SJSA1 (cell line): ENCODE data around the gene PAM. TPM values are rescaled to one million over a fixed set of nuclear protein-coding genes. Genes with fewer than 3 reads are reported as not detected.
"Not testable (repeated sequence)": the region's sequence is repeated elsewhere in the genome, so short reads cannot be mapped to it uniquely, and the experiment has no call there.

Source experiments
- DNase-seq, 2 experiments: peaks; one replicate each; pipeline ENCODE4 v3.0.0-alpha.2; 2015 to 2020; ENCODE audit warnings: low spot score in 2 of 2, low read depth in 1 of 2
- H3K27ac ChIP-seq: fragments of 250-450 bp; sonication (Bioruptor Pico); 2 replicates; pipeline ENCODE4 v1.5.1; 2020; ENCODE audit warnings: mild to moderate bottlenecking, moderate library complexity
- H3K27me3 ChIP-seq: fragments of 250-450 bp; sonication (Bioruptor Pico); replicated peaks from 2 replicates; pipeline ENCODE4 v1.5.1; 2020; ENCODE audit warnings: mild to moderate bottlenecking, moderate library complexity
- H3K36me3 ChIP-seq: fragments of 250-450 bp; sonication (Bioruptor Pico); 2 replicates; pipeline ENCODE4 v1.5.1; 2020; ENCODE audit warnings: mild to moderate bottlenecking
- H3K4me1 ChIP-seq: fragments of 250-450 bp; sonication (Bioruptor Pico); replicated peaks from 2 replicates; pipeline ENCODE4 v1.6.1; 2021; ENCODE audit warnings: mild to moderate bottlenecking
- H3K4me3 ChIP-seq: fragments of 250-450 bp; sonication (Bioruptor Pico); 2 replicates; pipeline ENCODE4 v1.5.1; 2020; ENCODE audit warnings: mild to moderate bottlenecking
- H3K9me3 ChIP-seq: fragments of 250-450 bp; sonication (Bioruptor Pico); replicated peaks from 2 replicates; pipeline ENCODE4 v1.5.1; 2020; ENCODE audit warnings: mild to moderate bottlenecking
- total RNA-seq: library from RNA; depleted of rRNA; stranded (reverse); fragments of >200 nt; shearing (Covaris generic); gene quantifications from 2 replicates; pipeline ENCODE4 v1.2.3, GENCODE V29; 2014

Gene PAM
- total RNA-seq, 1 experiment from 2014 or later: 420 TPM

DNA sequence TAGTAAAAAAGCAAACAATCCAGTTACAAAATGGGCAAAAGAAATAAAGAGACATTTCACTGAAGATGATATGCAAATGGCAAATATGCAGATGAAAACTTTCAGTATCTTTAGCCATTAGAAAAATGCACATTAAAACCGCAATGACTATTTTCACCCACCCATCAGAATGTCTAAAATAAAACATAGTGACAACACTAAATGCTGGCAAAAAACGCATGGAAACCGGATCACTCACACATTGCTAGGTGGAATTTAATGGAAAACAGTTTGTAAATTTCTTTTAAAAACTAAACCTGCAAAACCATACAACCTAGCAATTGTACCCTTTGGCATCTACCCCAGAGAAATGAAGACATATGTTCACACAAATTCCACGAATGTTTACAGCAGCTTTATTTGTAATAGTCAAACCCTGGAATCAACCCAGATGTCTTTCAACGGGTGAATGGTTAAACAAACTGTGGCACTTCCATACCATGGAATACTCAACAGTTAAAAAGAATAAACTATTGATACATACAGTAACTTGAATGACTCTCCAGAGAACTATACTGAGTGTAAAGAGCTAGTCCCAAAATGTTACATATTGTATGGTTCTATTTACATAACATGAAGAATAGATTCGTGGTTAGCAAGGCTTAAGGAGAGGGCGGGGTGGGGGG, 17.2 kb upstream of the PAM start:
- H3K27ac ChIP-seq: no peak overlapping the region
- H3K4me3 ChIP-seq: no peak overlapping the region
- H3K9me3 ChIP-seq: no peaks in the 10 kb centered on the region
- H3K36me3 ChIP-seq: no peaks in the 10 kb centered on the region
- DNase-seq: no peak
- H3K27me3 ChIP-seq: no peaks in the 10 kb centered on the region
- peaks cover 4% of the 10 kb centered on the region; the same call in 1 of the 2 replicates for H3K4me1 ChIP-seq

DNA sequence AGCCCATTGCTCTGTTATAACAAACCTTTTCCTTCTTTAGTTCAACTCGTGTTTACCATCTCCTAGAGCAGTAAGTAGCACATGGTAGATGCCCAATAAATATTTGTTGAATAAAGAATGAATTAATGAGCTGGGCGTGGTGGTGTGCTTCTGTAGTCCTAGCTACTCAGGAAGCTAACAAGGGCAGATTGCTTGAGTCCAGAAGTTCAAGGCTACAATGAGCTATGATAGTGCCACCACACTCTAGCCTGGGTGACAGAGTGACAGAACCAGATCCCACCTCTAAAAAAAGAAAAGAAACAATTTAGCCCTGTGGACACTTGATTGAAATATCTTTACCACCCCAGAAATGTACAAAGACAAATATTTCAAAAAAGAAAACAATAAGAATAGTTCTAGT, 14.6 kb upstream of the PAM start:
- Histone ChIP-seq H3K4me1 (peaks cover 4% of the 10 kb centered on the region; the same call in 1 of the 2 replicates), H3K9me3 (no peaks in the 10 kb centered on the region), H3K27ac (no peak overlapping the region), H3K36me3 (no peaks in the 10 kb centered on the region), H3K4me3 (no peak overlapping the region), H3K27me3 (no peaks in the 10 kb centered on the region)
- DNase-seq: no peak

DNA sequence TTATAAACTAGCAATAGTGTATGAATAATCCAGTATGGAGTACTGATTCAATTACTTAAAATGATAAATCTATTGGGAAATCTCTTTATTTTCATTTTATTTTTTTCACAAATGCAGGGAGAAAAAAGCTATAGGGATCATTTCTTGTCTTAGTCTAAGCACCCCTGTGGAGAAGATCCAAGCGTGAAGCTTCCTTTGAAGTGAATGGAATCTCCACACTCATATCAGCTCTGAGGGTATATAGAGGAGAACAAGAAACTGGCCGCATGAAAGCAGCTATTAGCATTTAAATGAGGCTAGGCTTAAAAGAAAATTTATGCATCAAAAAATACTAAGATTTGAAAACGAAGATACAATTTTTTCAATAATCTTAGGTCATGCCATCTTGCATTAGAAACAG, 12.9 kb upstream of the PAM start:
- H3K4me1 ChIP-seq: peaks cover 4% of the 10 kb centered on the region; the same call in 1 of the 2 replicates
- H3K27me3 ChIP-seq: no peaks in the 10 kb centered on the region
- no peak overlapping the region for H3K27ac ChIP-seq
- H3K4me3 ChIP-seq: no peak overlapping the region
- no peaks in the 10 kb centered on the region for H3K36me3 ChIP-seq
- H3K9me3 ChIP-seq: no peaks in the 10 kb centered on the region
- no peak for DNase-seq

DNA sequence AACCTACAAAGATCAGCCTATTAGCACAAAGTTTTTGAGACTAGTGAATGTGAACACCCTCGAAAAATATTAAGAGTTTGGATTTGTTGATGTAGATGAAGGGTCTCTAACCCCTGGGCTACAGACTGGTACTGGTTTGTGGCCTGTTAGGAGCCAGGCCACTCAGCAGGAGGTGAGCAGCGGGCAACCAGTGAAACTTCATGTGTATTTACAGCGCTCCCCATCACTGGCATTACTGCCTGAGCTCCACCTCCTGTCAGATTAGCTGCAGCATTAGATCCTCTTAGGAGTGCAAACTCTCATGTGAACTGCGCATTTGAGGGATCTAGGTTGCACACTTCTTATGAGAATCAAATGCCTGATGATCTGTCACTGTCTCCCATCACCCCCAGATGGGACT, 11.2 kb upstream of the PAM start:
- Histone ChIP-seq H3K4me3 (no peak overlapping the region), H3K36me3 (no peaks in the 10 kb centered on the region), H3K4me1 (no peaks in the 10 kb centered on the region), H3K9me3 (no peaks in the 10 kb centered on the region), H3K27me3 (no peaks in the 10 kb centered on the region), H3K27ac (no peak overlapping the region)
- no peak for DNase-seq

DNA sequence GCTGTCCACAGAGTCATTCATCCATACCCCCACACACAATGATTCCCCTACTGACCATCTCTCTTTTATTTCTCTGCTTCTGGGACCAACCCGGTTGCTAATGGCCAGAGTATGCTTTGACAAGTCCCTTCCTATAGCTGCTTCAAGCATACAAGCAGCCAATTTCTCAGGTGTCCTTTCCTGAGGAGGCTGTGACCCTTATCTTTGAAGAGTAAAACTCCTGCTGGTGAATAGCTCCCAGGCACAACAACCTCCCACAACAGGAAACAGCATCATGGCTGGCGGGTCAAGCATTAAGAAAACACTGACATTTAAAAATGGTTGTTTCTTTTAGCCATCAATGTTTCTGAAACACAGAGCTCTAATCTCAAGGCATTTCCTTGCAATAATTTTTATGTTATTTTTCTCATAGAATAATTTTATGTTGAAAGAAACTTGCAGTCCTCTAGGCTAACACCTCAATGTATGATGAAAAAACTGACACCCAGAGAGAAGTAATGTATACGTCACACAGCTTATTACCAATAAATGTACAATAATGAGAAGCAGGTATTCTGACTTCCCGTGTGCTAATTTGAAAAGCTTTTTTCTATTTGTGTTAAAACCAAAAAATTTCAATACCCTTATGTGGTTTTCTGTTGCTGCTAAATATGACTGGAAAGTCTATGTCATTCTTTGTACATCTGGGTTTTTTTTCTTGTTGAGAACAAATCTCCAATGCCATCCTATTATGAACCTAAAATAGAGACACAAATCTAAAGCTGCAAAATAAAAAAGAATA, 7.5 kb upstream of the PAM start:
- no peaks in the 10 kb centered on the region for H3K4me1 ChIP-seq
- H3K36me3 ChIP-seq: no peaks in the 10 kb centered on the region
- H3K4me3 ChIP-seq: no peak overlapping the region
- H3K27ac ChIP-seq: no peak overlapping the region
- no peak for DNase-seq
- no peaks in the 10 kb centered on the region for H3K9me3 ChIP-seq
- H3K27me3 ChIP-seq: no peaks in the 10 kb centered on the region

DNA sequence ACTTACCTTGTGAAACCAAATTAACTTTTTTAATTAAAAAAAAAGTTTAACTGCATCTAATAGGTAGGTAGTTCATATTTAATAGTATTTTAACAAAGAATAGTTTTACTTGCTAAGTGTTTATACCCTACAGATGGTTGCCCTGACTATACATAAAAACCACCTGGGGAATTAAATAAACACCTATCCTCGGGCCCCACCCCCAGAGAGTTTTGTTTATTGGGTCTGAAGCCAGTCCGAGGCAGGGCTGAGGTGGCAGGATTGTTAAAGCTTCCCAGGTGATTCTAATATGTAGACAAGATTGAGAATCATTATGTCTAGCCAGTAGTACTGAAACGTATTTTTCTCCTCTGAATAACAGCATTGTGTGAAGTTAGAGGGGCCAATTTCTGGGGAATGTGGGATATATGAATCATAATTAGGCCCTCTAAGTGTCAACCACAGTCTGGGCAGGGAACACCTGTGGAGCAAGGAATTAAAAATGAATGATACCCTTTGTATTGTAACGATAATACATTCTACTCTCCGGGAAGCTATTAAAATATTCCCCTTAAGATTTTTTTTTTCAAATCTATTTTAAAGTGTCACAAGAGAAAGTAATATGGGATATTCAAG, 5.6 kb upstream of the PAM start:
- no peaks in the 10 kb centered on the region for H3K27me3 ChIP-seq
- no peak overlapping the region for H3K27ac ChIP-seq

DNA sequence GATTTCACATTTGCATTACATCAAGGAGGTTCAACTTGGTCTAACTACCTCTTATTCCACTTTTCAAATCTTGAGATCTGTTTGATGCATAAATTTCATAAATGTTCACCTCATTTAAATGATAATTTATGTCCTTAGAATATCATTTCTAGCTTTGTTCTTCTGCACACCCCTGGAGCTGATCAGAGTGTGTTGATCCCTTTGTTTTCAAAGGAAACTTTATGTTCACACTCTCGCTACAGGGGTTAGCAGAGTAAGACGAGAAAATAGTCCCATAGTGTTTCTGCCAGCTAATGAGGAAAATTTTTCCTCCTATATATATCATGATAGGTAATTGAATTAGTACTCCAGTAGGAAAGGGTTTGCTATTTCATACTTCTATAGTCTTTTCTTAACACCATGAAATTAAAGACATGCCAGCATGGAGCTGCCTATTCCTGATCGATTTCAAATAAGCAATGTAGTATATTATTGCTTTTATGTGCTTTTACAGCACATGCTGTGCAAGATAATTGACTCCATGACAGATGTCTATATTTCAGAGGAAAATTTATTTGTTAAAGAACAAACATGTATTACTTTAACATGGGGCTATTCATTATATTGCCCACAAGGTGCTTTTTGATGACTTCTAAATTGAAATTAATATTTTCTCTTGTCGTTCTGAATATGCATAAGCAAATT, 4.8 kb upstream of the PAM start:
- Histone ChIP-seq H3K27me3 (no peaks in the 10 kb centered on the region), H3K36me3 (0 out of 2 replicates have a peak, but pooled peaks cover 4% of the 10 kb centered on the region), H3K4me3 (no peak overlapping the region), H3K27ac (no peak overlapping the region), H3K9me3 (no peaks in the 10 kb centered on the region), H3K4me1 (peaks cover 12% of the 10 kb centered on the region)
- no peak for DNase-seq

More for the DNA sequence above, 5.6 kb upstream of the PAM start:
- no peaks in the 10 kb centered on the region for H3K9me3 ChIP-seq
- H3K36me3 ChIP-seq: no peaks in the 10 kb centered on the region
- no peak for DNase-seq
- no peak overlapping the region for H3K4me3 ChIP-seq
- peaks cover 8% of the 10 kb centered on the region for H3K4me1 ChIP-seq

DNA sequence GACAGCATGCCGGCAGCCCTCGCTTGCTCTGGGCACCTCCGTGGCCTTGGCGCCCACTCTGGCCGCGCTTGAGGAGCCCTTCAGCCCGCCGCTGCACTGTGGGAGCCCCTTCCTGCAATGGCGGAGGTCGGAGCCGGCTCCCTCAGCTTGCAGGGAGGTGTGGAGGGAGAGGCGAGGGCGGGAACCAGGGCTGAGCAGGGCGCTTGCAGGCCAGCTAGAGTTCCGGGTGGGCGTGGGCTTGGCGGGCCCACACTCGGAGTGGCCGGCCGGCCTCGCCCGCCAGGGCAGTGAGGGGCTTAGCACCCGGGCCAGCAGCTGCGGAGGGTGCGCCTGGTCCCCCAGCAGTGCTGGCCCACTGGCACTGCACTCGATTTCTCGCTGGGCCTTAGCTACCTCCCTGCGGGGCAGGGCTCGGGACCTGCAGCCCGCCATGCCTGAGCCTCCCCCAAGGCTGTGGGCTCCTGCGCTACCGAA, 3.2 kb upstream of the PAM start:
- not testable (repeated sequence) for H3K36me3 ChIP-seq, H3K27me3 ChIP-seq, DNase-seq, H3K9me3 ChIP-seq, H3K27ac ChIP-seq, H3K4me3 ChIP-seq
- peaks cover 19% of the 10 kb centered on the region for H3K4me1 ChIP-seq

DNA sequence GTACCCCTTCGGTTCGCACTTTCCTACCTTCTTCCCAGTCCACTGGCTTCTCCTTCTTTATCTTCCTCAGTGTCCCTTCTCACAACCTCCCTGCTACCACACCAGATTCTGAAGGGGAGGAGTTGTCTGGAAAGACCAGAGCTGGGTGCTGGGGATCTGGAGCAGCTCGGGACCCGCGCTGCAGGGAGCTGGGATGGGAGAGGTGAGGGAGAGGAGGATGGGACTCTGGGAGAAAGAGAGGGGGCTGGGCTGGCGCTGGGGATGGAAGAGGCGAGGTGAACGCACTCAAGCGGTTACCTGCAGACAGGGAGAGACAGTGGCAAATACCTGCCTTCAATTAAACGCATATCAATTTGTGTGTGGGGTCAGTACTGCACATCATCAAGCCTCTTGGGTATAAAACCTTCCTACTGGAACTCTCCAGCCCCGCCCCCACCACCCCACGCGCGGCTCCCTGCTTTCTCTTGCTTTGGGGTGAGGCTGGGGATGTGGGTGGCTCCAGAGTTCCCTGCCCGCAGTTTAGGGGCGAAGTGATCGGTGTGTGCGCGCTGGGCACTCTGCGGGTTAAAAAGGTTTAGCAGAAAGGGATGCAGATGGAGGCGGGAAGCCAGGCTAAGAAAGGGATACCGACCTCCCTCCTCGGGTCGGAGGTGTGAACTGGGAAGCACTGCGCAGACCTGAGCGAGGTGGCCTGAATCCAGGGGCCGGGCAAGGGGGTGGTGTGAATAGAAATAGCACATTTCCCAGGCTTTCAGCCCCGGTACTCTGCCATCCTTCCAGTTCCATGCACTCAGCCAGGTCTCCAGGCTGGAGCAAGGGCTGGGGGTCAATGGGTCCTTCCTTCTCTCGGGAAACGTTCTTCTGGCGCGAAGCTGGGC, 977 bp upstream of the PAM start:
- Histone ChIP-seq H3K4me3 (peak overlapping the region; percentile 68), H3K36me3 (0 out of 2 replicates have a peak, but pooled peaks cover 4% of the 10 kb centered on the region), H3K9me3 (no peaks in the 10 kb centered on the region), H3K27ac (peak overlapping the region; percentile 85), H3K4me1 (peaks cover 25% of the 10 kb centered on the region), H3K27me3 (no peaks in the 10 kb centered on the region)
- DNase-seq: peak in 1 of 2 experiments; percentile 48

DNA sequence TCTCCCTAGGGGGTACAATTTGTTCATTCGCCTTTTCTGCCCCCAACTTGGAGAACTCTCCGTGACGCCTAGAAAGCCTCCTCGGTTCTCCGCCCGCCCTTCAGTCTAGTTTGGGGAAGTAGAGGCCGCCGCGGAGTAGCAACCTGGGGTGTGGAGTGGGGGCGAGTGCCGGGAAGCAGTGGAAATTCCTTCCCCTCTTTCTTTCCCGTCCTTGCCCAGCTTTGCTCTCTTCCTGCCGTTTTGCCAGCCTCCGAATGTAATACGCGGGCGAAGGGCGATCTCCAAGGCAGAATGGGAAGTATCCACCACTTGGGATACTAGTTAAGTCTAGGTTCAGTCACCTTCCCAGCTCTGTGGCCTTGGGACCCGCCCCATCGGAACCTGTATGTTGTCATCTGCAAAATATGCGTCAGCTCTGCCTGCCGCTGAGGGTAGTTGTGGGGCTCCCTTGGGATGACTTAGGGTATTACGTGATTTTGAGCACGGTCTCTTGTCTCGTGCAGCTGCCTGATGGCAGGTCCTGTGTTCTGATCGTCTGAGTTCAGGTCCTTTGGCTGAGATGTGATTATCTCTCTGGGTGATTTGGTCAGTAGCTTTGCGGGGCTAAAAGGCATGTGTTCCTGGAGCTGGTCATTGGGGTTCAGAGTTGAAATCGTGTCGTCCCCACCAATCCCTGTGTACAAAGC, 724 bp downstream of the PAM start:
- Histone ChIP-seq H3K27ac (peak overlapping the region; percentile 85), H3K27me3 (no peaks in the 10 kb centered on the region), H3K9me3 (no peaks in the 10 kb centered on the region), H3K4me1 (peaks cover 37% of the 10 kb centered on the region), H3K36me3 (0 out of 2 replicates have a peak, but pooled peaks cover 4% of the 10 kb centered on the region), H3K4me3 (peak overlapping the region; percentile 68)
- peak; percentile 84 to 88 for DNase-seq

DNA sequence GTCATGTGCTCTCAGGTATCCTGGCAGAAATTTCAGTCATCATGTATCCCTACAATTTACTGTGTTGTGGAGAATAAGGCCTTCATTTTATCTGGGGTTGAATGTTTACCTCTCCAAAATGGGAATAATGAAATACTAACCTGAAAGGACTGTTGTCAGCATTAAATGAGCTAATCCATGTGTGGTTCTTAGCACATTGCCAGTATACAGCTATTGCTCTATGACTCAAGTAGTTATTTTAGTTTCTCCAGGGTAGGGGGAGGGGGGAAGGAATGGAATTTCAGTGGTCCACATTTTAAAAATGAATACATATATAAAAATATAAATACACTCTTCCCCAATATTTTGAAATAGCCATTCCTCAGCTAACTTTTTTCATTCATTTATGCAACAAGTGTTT, 3.5 kb downstream of the PAM start:
- DNase-seq: no peak
- no peak overlapping the region for H3K4me3 ChIP-seq
- H3K27me3 ChIP-seq: no peaks in the 10 kb centered on the region
- H3K9me3 ChIP-seq: no peaks in the 10 kb centered on the region
- H3K36me3 ChIP-seq: peaks cover 4% of the 10 kb centered on the region; the same call in 1 of the 2 replicates
- H3K4me1 ChIP-seq: peaks cover 60% of the 10 kb centered on the region
- H3K27ac ChIP-seq: no peak overlapping the region

DNA sequence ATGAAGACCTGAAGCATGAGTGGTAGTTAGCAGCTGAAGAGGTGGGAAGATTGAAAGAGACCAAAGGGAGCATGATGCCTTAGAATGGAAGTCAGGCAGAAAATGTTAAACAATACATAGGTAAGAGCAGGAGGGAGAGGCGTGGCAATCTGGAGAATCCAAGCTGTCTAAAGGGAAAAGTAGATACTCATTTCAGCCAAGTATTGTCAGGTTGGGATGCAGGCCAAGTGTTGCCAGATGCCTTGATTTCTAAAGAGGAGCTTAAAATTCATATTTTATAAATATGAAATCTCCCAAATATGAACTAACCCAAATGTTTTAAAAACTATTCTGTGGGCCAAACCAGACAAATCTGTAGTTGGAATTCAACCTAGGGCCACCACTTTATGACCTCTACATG, 4.2 kb downstream of the PAM start:
- H3K9me3 ChIP-seq: no peaks in the 10 kb centered on the region
- no peak for DNase-seq
- H3K4me1 ChIP-seq: peaks cover 54% of the 10 kb centered on the region
- no peak overlapping the region for H3K4me3 ChIP-seq
- H3K36me3 ChIP-seq: peaks cover 4% of the 10 kb centered on the region; the same call in 1 of the 2 replicates
- no peak overlapping the region for H3K27ac ChIP-seq
- H3K27me3 ChIP-seq: no peaks in the 10 kb centered on the region
